HG03097 (cell line): ENCODE measurements around the gene HADH.
"Not testable (repeated sequence)": the region's sequence is repeated elsewhere in the genome, so short reads cannot be mapped to it uniquely, and the experiment has no call there.

ENCODE experiments used
- ATAC-seq: cut with Tn5 transposase; IDR thresholded peaks from one replicate; pipeline ENCODE4 v1.9.1; 2021; ENCODE audit not compliant: unreplicated experiment, low FRiP score

HADH gene

DNA sequence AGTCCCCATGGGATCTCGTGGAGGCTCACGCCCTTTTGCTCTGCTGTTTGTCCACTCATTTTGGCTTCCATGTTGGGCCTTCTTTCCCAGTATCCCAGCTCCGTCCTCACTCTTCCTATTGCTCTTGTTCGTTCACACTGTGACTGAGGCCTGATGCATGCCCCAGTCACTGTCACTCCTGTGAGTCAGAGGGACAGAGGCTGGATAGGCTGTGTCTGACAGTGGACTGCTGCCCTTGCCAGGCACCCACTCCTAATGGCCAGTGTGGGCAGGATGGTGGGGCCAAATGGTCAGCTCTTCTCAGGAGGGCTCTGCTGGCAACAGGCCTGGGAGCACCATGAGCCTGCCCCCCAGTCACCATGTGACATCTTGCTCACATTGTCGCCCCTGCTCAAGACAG lies 40.0 kb downstream of the HADH start:
- no peak for ATAC-seq

DNA sequence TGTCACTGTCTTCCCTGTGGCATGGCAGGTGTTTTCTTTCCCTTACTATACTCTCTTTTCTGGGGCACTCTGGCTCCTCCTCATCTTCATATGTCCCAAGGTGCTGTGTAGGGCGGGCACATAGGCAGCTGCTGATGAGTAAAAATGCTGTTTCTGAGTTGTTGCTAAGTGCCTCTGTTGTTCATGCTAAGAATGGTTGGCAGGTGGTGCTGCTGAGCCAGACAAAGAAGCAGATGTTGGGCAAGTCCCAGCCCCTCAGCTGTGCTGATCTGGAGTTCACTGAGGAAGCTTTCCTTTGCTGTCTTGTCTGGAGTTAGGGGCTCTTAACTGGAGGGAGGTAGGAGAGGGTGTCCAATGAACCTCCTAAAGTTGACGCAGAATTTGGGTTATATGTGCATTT lies 40.6 kb downstream of the HADH start:
- peak; percentile 95 for ATAC-seq

DNA sequence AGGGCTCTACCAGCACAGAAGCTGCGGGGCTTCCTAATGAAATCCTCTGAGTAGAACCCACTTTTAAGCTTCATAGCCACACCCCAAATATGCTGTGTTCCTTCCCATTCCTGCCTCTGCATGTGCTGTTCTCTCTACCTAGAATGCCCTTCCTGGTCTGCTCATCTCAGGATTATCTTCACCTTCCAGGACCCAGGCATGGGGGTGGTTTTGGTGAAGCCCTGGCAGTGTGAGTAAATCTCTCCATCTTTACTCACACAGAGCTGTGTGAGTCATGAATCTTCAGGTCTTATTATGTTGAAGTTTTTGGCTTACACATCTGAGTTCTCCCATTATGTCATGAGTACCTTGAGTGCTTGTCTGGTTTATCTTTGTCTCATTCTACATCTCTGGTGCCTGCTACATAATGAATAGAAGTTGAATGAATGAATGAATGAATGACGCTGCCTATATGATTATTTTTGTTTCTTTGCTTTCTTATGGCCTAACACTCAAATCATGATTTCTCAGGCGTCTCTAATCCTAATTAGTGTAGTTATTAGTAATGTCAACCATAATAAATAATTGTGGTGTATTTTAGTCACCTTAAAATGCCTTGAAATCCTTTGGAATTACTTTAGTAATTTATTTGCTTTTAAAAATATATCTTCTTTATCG lies 41.9 kb downstream of the HADH start:
- ATAC-seq = no peak

DNA sequence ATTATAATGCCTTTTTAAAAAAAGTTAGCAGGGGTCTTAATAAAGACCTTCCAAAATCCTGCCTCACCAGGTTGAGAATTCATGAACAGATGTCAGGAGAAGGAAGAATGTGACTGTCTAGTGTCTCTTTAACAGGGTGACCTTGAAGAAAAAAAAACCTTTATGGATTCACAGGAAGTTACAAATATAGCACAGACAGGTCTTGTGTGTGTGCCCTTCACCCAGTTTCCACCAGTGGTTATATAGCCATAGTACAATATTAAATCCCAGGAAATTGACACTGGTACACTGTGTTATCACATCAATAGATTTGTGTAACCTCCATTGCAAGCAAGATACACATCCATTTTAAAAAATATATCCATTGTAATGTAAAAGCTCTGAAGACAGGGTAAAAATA lies 43.7 kb downstream of the HADH start:
- ATAC-seq = no peak

DNA sequence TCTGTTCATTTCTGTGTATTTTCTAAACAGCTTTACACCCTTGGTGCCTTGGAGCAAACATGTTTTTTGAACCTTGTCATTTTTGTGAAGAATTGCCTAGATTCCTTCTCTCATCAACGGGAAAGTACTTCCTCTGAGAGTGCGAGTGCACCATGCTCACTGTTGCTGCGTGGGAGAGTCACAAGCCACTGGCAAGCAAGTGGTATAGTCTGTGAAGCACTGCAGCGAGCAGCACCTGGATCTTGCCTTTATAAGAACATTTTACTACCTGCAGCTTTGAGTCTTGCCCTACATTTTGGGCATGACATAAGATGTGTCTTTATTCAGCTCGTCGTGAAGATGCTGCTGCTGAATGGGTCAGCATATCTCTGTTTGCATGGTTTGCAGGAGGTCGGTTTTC lies 44.9 kb downstream of the HADH start:
- no peak for ATAC-seq

DNA sequence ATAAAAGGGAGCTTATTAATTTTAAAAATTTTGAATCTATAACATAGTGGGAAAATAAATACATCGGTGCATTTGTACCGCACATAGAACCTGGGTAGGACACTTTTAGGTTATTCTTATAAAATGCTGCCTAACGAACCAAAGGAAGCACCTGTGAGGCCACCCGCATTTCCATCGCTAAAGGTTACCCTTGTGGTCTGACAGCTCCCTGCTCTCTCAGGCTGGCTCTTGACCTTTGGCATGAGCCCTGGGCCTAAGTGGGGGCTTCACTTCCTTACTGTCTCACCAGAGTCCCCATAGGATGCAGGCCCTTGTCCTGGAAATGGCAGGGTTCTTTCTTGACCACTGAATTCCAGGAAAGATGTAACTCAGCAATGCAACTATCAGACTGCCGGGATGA lies 46.0 kb downstream of the HADH start:
- no peak for ATAC-seq

DNA sequence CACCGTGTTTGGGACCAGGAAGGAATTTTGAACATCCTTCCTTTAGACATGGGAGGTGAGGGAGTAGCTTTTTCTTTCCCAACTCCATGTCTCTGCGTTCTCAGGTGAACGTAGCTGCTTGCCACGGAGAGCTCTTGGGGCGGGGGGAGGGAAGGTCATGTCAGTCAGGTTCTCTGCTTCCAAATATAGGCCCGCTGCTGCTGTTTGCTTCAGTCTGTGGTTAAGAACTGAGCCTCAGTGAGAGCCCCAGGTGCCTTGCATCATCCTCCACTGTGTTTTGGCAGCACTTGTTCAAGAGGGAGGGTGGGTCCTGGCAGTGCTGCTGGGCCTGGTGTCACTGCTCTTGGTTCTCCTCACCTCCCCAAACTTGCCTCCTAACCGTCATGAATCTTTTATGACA lies 46.5 kb downstream of the HADH start:
- ATAC-seq = no peak

DNA sequence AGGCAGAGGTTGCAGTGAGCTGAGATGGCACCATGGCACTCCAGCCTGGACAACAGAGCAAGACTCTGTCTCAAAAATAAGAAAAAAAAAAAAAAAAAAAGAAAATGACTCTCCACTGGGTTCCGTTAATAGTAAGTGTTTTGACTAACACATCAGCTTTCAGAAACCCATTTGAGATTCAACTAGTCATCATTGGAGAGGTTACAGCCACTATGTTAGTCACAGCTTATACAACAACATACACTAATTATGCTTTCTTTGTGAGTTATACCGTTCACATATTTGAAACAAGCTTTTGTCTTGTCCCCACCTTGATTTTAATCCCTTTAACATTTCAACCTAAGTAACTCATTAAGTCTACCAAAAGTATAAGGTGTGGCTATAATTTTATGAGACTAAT lies 48.2 kb downstream of the HADH start:
- no peak for ATAC-seq

DNA sequence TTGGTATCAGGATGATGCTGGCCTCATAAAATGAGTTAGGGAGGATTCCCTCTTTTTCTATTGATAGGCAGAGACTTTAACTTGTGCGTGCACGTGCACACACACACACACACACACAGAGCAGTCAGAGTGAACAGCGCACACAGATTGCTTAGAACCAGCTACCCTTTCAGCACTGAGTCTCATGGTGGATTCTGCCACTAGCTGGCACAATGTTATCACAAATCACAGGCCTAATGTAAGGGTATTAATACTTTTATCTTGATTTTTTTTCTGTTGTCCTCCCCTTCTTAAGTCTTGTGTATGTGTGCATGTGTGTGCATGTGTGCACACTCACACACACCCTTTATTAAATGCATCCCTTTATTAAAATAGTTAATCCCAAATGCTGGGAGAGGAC lies 53.2 kb downstream of the HADH start:
- no peak for ATAC-seq

DNA sequence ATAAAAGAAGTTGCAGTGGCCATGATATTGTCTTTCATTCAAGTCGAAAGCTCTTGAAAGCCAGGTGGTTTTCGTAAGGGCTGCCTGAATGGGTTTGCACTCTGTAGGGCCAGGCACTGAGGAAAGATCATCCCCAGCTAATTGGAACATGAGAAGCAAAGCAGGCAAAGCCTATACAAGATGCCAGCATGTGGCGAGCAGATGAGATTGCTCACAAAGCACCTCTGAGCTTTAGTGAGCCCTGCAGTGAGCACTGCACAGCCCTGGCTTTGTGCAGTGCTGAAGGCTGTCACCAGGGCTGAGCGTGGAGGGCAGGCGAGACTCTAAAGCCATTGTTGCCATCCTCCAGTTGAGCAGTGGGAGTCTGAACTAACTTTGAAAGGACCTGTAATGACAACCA lies 53.8 kb downstream of the HADH start:
- no peak for ATAC-seq

DNA sequence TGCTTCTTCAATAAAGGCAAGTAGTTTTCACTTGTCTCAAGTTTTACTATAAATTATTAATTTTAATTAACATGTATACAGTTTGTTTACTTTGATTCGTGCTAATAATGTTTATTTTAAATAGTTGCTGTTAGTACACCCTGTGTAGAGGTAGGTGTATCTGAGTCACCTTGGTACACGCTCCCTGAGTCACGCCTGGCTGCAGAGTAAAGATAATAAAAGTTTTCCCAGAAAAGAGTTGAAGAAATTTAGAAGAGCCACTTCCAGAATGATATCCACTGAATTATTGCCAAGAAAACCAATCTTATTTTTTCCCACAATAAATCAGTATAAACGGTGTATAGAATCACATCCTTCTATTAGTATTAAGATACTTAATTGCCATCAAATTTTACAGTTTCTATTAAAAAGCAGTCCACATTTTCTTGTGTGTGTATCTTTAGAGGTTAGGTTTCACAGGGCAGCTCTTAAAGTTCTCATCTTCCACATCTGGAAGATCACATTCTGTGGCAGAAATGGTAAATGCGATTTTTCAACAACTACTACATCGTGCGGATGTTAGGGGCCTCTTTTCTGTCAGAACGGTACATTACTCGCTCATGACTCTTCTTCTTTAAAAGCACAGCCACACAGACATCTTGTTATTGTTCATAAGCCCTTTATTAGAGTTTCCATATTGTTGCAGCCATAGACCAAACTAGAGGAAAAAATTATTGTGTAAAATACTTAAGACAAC lies 55.4 kb downstream of the HADH start:
- no peak for ATAC-seq

DNA sequence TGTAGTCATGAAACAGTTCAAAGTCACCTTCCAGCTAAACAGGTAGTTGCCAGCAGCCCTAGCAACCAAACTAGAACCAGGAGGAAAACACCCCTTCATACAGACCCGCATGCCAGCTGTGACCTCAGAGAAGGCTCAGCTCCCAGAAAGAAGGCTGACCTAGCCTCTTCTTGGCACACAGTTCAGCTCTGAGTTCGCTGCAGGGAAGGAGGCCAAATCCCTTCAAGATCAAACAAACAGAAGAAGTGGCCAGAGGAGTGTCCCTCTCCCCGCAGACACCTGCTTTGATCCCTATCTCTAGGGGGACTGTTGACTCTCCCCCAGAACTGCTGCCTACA lies 56.0 kb downstream of the HADH start:
- ATAC-seq = no peak

DNA sequence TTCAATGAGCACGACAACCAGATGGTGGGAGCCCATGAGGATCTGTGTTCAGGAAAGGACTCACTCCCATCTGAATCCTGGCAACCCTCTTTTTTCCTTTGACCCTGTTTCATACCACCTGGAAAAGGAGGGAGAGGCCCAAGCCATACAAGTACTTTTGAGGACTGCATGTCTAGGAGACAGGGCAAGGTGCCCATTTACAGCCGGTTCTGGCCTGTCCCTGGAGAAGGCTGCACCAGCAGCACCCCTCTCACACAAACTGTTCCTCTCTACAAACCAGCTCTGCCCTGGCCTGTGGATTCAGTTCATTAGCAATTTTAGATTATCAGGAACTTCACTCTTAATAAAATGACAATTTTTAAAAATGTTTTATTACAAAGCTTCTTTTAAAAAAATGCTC lies 57.5 kb downstream of the HADH start:
- ATAC-seq = no peak

DNA sequence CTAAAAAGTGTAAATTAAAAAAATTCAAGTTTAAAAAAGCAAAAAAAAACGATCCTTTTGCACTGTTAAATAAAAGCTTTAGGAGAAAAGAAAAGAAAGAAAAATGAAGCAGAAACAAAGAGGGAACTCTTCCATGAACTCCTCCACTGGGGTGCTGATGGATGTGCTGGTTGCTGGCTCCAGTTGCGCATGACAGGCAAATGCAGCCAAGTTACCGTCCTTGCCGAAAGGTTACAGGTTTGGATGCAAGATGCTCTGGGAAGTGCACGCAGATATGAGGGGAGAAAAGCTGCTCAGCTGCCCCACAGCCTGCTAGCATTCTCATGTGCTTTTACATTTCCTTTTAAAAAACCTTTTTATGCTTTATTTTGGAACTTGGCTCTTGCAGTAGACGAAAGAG lies 58.5 kb downstream of the HADH start:
- ATAC-seq = no peak

DNA sequence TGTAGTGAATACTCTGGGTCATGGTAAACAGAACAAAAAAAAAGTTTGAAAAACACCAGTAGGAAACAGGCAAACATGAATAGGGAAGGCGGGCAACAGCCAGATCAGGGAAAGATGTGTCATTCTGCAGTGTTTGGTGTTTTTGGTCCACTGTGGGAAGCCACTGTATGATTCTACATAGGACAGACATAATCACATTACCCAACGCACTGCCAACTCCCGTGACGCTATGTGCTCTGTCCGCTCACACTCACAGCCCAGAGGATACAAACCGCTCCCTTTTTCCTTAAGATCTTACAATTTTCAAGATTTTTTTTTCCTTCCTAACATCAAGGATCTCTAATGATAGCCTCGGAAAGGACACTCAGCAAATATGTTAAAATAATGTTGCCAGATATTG lies 59.3 kb downstream of the HADH start:
- no peak for ATAC-seq

DNA sequence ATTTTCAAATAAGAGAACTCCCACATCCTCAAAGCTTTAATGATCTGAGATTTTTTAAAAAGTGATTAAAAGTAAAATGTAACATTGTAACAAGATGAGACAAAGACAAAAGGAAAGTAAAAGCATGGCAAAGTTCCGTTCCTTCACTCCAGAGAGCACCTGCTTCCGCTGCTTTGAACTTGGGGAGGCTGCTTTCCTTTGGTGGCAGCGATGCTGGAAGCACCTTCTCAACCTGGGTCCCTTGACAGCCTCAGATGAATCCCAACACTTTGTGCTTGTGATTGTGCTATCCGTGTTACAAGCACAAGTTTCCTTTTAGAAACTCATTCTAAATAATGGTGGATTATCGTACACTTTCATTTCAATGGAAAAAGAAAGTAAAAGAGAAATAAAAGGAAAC lies 59.7 kb downstream of the HADH start:
- ATAC-seq = no peak

DNA sequence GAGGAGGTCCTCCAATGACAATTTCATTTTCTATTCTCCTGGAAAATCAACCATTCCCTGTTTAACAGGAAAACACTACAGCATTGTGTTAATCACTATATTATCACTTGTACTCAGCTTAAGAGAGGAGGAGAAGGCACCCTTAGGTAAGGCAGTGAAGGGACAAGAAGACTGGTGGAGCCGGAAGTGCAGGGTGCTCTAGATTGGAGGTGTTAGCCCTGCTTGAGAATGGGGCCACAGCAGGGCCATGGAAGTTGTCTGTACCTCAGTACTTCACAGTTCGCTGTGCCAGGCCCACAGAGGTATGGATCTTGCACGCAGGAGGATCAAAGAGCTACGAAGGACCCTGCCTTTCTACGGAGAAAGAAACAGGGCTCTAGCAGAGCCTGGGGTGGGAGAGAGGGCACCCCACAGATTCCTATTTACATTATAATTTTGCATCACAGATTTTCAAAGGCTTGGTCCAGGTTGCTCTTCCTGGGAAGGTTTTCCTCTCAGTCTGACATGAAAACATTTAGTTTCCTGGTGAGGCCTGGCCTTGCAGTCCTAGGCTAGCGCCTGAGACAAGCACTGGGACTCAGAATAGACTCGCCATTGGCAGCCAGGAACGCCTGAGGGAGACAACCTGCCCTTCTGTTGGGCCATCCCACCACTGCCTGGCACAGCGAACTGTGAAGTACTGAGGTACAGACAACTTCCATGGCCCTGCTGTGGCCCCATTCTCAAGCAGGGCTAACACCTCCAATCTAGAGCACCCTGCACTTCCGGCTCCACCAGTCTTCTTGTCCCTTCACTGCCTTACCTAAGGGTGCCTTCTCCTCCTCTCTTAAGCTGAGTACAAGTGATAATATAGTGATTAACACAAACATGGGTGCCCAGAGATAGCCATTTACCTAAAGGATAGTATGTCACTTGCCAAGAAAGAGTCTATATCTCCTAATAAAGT lies 60.8 kb downstream of the HADH start:
- ATAC-seq = not testable (repeated sequence)

DNA sequence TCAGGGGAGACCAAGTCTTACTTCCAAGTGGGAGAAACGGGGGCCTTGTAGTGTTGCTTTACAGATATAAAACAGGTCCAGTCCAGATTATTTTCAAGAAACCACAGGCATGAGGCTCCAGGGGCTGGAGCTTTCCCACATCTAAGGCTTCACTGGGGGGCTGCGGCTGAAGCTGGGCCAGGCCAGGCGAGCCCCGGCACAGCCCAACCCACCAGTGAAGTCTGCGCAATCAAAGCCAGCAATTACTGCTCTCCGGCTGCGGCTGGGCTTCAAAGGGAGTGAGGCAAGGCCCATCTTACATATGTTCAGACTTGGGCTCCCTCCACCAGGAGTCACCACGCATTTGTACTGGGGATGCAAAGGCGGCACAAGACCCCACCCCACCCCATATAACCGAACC lies 61.7 kb downstream of the HADH start:
- ATAC-seq = no peak

DNA sequence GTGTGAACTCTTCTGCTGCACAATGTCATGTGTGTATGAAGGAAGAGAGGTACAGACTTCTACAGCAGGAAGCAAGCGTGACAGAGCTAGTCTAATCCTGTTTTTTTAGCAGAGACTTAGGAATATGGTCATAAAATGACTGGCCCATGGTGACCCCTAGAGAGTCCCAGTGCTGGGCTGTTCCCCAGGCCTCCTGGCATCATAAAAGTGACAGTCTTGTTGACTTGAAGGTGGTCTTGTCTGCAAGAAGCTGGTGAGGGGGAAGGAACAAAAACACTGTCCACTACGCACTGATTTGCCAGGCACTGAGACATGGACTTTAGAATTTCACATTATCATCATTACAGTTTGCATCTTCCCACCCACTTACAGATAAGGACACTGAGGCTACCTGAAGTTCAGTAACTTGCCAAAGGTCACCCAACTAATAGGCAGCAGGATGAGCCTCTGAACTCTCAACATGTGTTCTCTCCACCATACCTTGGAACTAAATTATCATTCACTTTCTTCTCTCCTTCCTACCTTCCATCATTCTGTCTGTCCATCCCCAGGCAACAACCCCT lies 63.0 kb downstream of the HADH start:
- no peak for ATAC-seq

DNA sequence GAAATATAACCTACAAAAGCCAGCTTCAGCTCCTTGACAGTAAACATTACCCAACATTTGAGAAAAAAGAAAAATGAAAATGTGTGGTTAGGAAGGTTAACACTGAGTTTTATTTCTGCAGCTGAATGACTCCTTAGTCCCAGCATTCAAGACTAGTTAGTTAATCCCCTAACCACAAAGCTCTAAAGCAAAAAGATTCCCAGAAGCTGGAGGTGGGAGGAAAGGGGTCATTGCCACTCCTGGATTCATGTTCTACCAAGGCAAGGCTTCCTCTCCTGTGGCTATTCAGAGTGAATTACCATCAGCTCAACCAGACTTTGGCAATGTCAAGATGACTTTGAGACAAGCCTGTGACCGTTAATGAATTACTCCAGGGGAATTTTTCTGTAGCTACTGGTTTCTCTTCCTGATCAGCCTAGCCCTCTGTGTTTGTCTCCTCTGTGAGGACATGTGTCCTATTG lies 63.6 kb downstream of the HADH start:
- ATAC-seq = peak; percentile 93

DNA sequence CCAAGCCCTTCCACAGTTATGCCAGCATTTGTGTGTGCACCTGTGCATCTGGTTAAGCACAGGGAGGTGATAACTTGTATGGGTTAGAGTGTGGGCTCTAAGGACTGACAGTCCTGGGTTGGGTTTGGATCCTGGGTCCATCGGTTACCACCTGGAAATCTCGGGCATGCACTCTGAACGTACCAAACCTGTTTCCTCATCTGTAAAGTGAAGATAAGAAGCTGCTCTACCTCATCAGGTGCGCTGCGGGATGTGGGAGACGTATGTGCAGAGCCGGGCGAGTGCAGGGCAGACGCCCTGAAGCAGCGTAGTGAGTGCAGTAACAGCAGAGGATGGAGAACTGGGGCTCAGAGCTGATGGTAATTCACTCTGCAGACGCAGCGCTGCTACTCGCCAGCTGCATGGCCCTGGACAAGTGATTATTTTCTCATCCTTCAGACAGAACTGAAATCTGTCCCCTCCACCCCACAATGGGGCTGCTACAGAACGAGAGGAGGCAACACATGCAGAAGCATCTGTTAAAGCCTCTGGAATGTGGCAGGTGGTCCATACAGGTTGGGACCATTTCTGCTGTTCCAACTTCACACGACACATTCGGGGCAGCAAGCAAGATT lies 64.4 kb downstream of the HADH start:
- ATAC-seq = no peak
